IMR-90 (cell line): ENCODE measurements around the gene RNF175. TPM values are rescaled to one million over a fixed set of nuclear protein-coding genes. Genes with fewer than 3 reads are reported as not detected.
"Not testable (repeated sequence)": the region's sequence is repeated elsewhere in the genome, so short reads cannot be mapped to it uniquely, and the experiment has no call there.

Source experiments
- ATAC-seq: fragments of 200-7000 bp; cut with Tn5 transposase; 2 replicates; pipeline ENCODE4 v1.9.1; 2020; ENCODE audit warnings: low read depth, mild to moderate bottlenecking, moderate library complexity
- BruUV-seq: library from RNA; stranded (reverse); fragments of 400-500 nt; replicated peaks from 2 replicates; lab custom pipeline; 2021; lab: Mats Ljungman, UMichigan
- CTCF ChIA-PET: fragments of 300-600 bp; formaldehyde crosslinking; extraction: SDS; loops from one replicate; lab custom pipeline; 2021; ENCODE audit warnings: antibody characterized with exemption; lab: Yijun Ruan, JAX
- POLR2A ChIA-PET: fragments of 300-600 bp; sonication (Branson Sonifier 250); formaldehyde crosslinking; loops from one replicate; lab custom pipeline; 2022; ENCODE audit warnings: antibody characterized with exemption; ENCODE audit not compliant: unreplicated experiment; lab: Charles Lee
- DNase-seq: peaks from one replicate; pipeline ENCODE4 v3.0.0; 2013
- H2AFZ ChIP-seq: replicated peaks from 2 replicates; pipeline ENCODE3; 2013; ENCODE audit warnings: low read length, mild to moderate bottlenecking; ENCODE audit not compliant: poor library complexity
- H2AK5ac ChIP-seq: 2 replicates; pipeline ENCODE4 v1.6.1; 2013; ENCODE audit warnings: low read depth, low read length, inconsistent platforms
- H2AK9ac ChIP-seq: replicated peaks from 2 replicates; pipeline ENCODE3; 2013; ENCODE audit warnings: mild to moderate bottlenecking, low read depth, low read length, moderate library complexity; ENCODE audit not compliant: poor library complexity
- H2BK120ac ChIP-seq: 2 replicates; pipeline ENCODE4 v1.6.1; 2013; ENCODE audit warnings: low read depth, low read length, inconsistent platforms
- H2BK15ac ChIP-seq: 3 replicates; pipeline ENCODE4 v1.6.1; 2013; ENCODE audit warnings: low read depth, low read length, inconsistent platforms
- H2BK20ac ChIP-seq: 2 replicates; pipeline ENCODE4 v1.6.1; 2013; ENCODE audit warnings: low read depth, mild to moderate bottlenecking, inconsistent platforms, low read length, moderate library complexity
- H2BK5ac ChIP-seq: 2 replicates; pipeline ENCODE4 v1.6.1; 2013; ENCODE audit warnings: mild to moderate bottlenecking, low read depth, low read length, inconsistent platforms; ENCODE audit not compliant: poor library complexity, severe bottlenecking
- H3K14ac ChIP-seq: replicated peaks from 2 replicates; pipeline ENCODE4 v1.6.1; 2013; ENCODE audit warnings: low read depth, low read length, inconsistent platforms
- H3K18ac ChIP-seq: 2 replicates; pipeline ENCODE4 v1.6.1; 2013; ENCODE audit warnings: low read depth, low read length, control low read depth
- H3K23ac ChIP-seq: 2 replicates; pipeline ENCODE4 v1.6.1; 2013; ENCODE audit warnings: low read depth, low read length, inconsistent platforms
- H3K27ac ChIP-seq: 2 replicates; pipeline ENCODE4 v1.5.1; 2013; ENCODE audit warnings: mild to moderate bottlenecking, control low read depth, low read length; ENCODE audit not compliant: insufficient read depth
- H3K27me3 ChIP-seq: 2 replicates; pipeline ENCODE4 v1.6.1; 2013; ENCODE audit warnings: low read length; ENCODE audit not compliant: control insufficient read depth, insufficient read depth
- H3K36me3 ChIP-seq: 2 replicates; pipeline ENCODE4 v1.6.1; 2013; ENCODE audit warnings: low read length, mixed read lengths; ENCODE audit not compliant: control insufficient read depth, insufficient read depth
- H3K4ac ChIP-seq: 2 replicates; pipeline ENCODE4 v1.6.1; 2013; ENCODE audit warnings: low read depth, low read length, inconsistent platforms
- H3K4me1 ChIP-seq: 2 replicates; pipeline ENCODE4 v1.6.1; 2013; ENCODE audit warnings: low read length, mixed read lengths; ENCODE audit not compliant: control insufficient read depth, insufficient read depth
- H3K4me2 ChIP-seq: 2 replicates; pipeline ENCODE4 v1.6.1; 2013; ENCODE audit warnings: low read depth, mild to moderate bottlenecking, control low read depth, low read length, moderate library complexity
- H3K4me3 ChIP-seq: 2 replicates; pipeline ENCODE4 v1.5.1; 2013; ENCODE audit warnings: low read depth, mild to moderate bottlenecking, control low read depth, low read length, moderate library complexity; ENCODE audit not compliant: insufficient read depth
- H3K56ac ChIP-seq: 2 replicates; pipeline ENCODE4 v1.6.1; 2013; ENCODE audit warnings: low read length, inconsistent platforms; ENCODE audit not compliant: insufficient read depth; ENCODE audit errors: extremely low read depth
- H3K79me1 ChIP-seq, 2 experiments: 2 replicates each; pipeline ENCODE4 v1.6.1; 2013; ENCODE audit warnings: low read length in 2 of 2, inconsistent platforms in 1 of 2, low read depth in 1 of 2
- H3K9ac ChIP-seq: 2 replicates; pipeline ENCODE4 v1.6.1; 2013; ENCODE audit warnings: low read depth, low read length, control low read depth
- H3K9me1 ChIP-seq: 2 replicates; pipeline ENCODE4 v1.6.1; 2013; ENCODE audit warnings: low read length, inconsistent platforms; ENCODE audit not compliant: insufficient read depth
- H3K9me3 ChIP-seq: 2 replicates; pipeline ENCODE4 v1.6.1; 2013; ENCODE audit warnings: low read length; ENCODE audit not compliant: control insufficient read depth, insufficient read depth
- H4K20me1 ChIP-seq: 2 replicates; pipeline ENCODE4 v1.6.1; 2013; ENCODE audit warnings: low read length, inconsistent platforms; ENCODE audit not compliant: insufficient read depth
- H4K5ac ChIP-seq: 2 replicates; pipeline ENCODE4 v1.6.1; 2013; ENCODE audit warnings: mild to moderate bottlenecking, low read depth, low read length, control low read depth
- H4K8ac ChIP-seq, 2 experiments: 2 replicates each; pipeline ENCODE4 v1.6.1; 2013; ENCODE audit warnings: low read depth in 2 of 2, low read length in 2 of 2, control low read depth in 1 of 2, inconsistent platforms in 1 of 2
- H4K91ac ChIP-seq: 2 replicates; pipeline ENCODE4 v1.6.1; 2013; ENCODE audit warnings: low read depth, low read length, inconsistent platforms; ENCODE audit not compliant: insufficient read depth
- WGBS, 2 experiments: methylation state at CpG; one replicate each; pipeline versions ENCODE4 v1.1.5 to v1.1.7; 2013; ENCODE audit warnings: missing lambda C conversion rate in 2 of 2; ENCODE audit not compliant: insufficient read length in 1 of 2; ENCODE audit errors: extremely low coverage in 2 of 2; 5-methylcytosine and 5-hydroxymethylcytosine counted together
- dilution Hi-C: fragments of 300-500 bp; cut with HindIII; formaldehyde crosslinking; loops from one replicate; pipeline ENCODE4 v1.14.3; 2018; ENCODE audit warnings: low sequenced_read_pairs; ENCODE audit not compliant: unreplicated experiment
- in situ Hi-C: fragments of 300-500 bp; cut with MboI; formaldehyde crosslinking; loops from 3 replicates; pipeline ENCODE4 v1.14.3; 2019; ENCODE audit warnings: low sequenced_read_pairs, inconsistent platforms, mixed read lengths
- intact Hi-C: fragments of 100-400 bp; cut with micrococcal nuclease; formaldehyde crosslinking; loops from 2 replicates; pipeline ENCODE4 v1.10.0; 2022
- polyA plus RNA-seq, 3 experiments: library from polyadenylated mRNA; depleted of rRNA; stranded (reverse); fragments of >200 nt; gene quantifications; 2 replicates each; pipeline ENCODE4 v1.2.3, GENCODE V29; 2012; ENCODE audit warnings: low replicate concordance in 1 of 3
- total RNA-seq: library from RNA; depleted of rRNA; stranded (reverse); fragments of >200 nt; gene quantifications from 2 replicates; pipeline ENCODE4 v1.2.3, GENCODE V29; 2012

RNF175 gene
- total and polyA plus RNA-seq, 2 of the 4 experiments (the other 2 are of a cell fraction) = not detected

- H3K4me2 ChIP-seq, ATAC-seq, H3K56ac ChIP-seq, H3K27me3 ChIP-seq, H3K9me3 ChIP-seq, H3K79me1 ChIP-seq, H3K27ac ChIP-seq, CTCF ChIA-PET, H2BK15ac ChIP-seq, H2AK5ac ChIP-seq, H3K18ac ChIP-seq, dilution Hi-C loops, H2BK20ac ChIP-seq, H4K20me1 ChIP-seq, H3K23ac ChIP-seq, H3K9ac ChIP-seq, H2AK9ac ChIP-seq, H4K8ac ChIP-seq, DNase-seq, H3K4ac ChIP-seq, intact Hi-C loops, H3K9me1 ChIP-seq, H3K4me1 ChIP-seq, BruUV-seq, H3K4me3 ChIP-seq, H2AFZ ChIP-seq, H3K14ac ChIP-seq, H3K36me3 ChIP-seq, H4K5ac ChIP-seq, H2BK120ac ChIP-seq, in situ Hi-C loops, H2BK5ac ChIP-seq, POLR2A ChIA-PET, H4K91ac ChIP-seq: not testable (repeated sequence)
- no CpG with 5 or more reads among the region's 1 CpG for WGBS, 2 experiments
Measured at GRCh38 chr4:153666505-153666904, 93.3 kb downstream of the RNF175 start.
